ENCODE results near the gene RNF217.

GRCh38 chr6:125136378-125136777, 174.1 kb downstream of the RNF217 start:
- TF ChIP-seq CREB1 (CRISPR knock-in tag; IDR thresholded peaks at IDR 0.05) = no peak
- TF ChIP-seq AFF4 (CRISPR knock-in tag; IDR thresholded peaks at IDR 0.05; ENCODE audit: borderline replicate concordance) = no peak
- TF ChIP-seq FOXJ3 (CRISPR knock-in tag; IDR thresholded peaks at IDR 0.05; ENCODE audit: borderline replicate concordance) = no peak

All from WTC11 (cell line).